Measurements from ENCODE around the gene CALD1.

CALD1 gene

DNA sequence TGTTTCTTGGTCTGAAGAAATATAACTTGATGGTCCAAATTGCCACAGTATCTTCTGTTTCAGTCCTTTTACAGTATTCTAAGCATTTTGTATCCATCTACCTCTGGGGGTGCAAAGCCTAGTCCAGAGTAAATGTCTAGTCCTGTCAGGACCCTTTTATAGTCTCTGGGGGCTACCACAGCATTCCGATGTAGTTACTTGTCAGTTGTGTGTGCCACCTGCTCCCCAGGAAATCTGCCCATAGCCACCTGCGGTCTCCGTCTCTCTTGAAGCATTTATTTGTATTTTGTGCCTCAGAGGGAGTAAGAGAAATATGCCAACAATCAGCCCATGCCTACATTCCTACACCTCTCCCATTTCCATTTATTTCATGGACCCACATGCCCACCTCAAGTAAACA lies 219.7 kb downstream of the CALD1 start:
- no peaks in the 10 kb centered on the region for H3K9me3 ChIP-seq (ENCODE audit: insufficient read depth, low read length)

DNA sequence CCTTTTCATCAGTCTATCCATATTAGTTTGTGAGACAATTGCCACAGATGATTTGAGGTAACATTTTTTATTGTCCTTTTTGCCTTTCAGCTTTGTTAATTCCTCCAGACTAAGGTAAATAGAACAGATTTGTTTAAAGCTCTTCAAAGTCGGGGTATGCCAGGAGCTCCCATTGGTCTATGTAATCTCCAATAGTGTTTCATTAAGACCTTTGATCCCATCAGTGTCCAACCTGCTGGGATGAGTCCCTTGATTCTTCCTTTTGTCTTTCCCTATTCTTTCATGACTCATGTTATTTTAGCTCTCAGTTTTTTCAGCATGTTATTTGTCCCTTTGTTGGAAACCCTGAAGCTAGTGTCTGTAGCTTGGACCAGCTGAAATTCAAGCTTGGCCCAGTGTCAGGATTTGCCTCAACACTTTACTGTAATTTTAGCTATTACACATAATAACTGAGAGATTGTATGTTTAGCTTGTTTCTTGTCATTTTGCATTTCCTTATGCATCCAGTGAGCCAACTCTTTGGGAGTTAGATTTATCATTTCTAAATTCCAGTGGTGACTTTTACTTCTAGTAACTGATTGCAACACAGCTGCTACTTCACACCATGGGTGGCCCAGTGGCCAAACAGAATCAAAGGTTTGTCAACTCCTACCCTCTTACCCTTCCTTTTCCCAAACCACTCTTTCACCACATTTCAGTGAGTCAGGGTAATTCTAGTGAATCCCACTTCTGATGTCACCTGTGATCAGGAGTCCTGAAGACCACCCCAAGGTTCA lies 222.1 kb downstream of the CALD1 start:
- no peak overlapping the region for H3K4me2 ChIP-seq (ENCODE audit: low read depth, low read length, poor library complexity, severe bottlenecking)
- no peaks in the 10 kb centered on the region for H3K27me3 ChIP-seq (ENCODE audit: low read length)
- no peaks in the 10 kb centered on the region for H3F3A ChIP-seq (ENCODE audit: insufficient read depth)

More for the DNA sequence above, 219.7 kb downstream of the CALD1 start:
- Histone ChIP-seq H2AFZ (ENCODE audit: low read depth, low read length, severe bottlenecking) (no peak overlapping the region), H3K27ac (ENCODE audit: low read depth, low read length) (no peak overlapping the region), H4K20me1 (ENCODE audit: low read depth, low read length) (no peaks in the 10 kb centered on the region), H3F3A (ENCODE audit: insufficient read depth) (no peaks in the 10 kb centered on the region), H3K9ac (ENCODE audit: low read length) (no peak overlapping the region), H3K4me2 (ENCODE audit: low read depth, low read length, poor library complexity, severe bottlenecking) (no peak overlapping the region), H3K4me3 (ENCODE audit: insufficient read depth, low read length, poor library complexity, severe bottlenecking) (no peak overlapping the region), H3K36me3 (ENCODE audit: low read length) (peaks cover under 1% of the 10 kb centered on the region; the same call in 1 of the 2 replicates), H3K27me3 (ENCODE audit: low read length) (no peaks in the 10 kb centered on the region), H3K79me2 (ENCODE audit: insufficient read depth, low read length) (no peaks in the 10 kb centered on the region), H3K9me2 (replicated peaks; ENCODE audit: insufficient read depth, low read length) (no peaks in the 10 kb centered on the region)
- no peak for TF ChIP-seq EZH2phosphoT487 (conservative IDR thresholded peaks at IDR 0.05; ENCODE audit: low read length)
- TF ChIP-seq, protein P1, sequence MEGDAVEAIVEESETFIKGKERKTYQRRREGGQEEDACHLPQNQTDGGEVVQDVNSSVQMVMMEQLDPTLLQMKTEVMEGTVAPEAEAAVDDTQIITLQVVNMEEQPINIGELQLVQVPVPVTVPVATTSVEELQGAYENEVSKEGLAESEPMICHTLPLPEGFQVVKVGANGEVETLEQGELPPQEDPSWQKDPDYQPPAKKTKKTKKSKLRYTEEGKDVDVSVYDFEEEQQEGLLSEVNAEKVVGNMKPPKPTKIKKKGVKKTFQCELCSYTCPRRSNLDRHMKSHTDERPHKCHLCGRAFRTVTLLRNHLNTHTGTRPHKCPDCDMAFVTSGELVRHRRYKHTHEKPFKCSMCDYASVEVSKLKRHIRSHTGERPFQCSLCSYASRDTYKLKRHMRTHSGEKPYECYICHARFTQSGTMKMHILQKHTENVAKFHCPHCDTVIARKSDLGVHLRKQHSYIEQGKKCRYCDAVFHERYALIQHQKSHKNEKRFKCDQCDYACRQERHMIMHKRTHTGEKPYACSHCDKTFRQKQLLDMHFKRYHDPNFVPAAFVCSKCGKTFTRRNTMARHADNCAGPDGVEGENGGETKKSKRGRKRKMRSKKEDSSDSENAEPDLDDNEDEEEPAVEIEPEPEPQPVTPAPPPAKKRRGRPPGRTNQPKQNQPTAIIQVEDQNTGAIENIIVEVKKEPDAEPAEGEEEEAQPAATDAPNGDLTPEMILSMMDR (IDR thresholded peaks at IDR 0.05; ENCODE audit: insufficient read depth, low read length, poor library complexity, severe bottlenecking): no peak

DNA sequence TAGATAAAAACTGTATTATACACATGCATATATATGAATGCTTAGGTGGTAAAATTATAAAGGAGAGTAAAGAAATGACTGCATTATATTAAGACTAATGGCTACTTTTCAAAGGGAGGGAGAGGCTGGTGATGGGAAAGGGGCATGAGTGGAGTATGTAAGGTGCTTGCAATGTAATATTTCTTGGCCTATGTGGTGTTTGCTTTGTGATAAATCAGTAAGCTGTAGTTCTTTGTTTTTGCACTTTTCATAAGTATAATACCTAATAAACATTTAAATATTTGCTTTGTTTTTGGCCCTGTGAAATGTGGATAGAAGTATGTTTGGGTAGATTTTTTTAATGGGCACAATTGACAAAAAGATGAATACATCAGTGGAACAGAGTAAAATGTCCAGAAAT lies 232.8 kb downstream of the CALD1 start:
- Histone ChIP-seq H3K4me3 (ENCODE audit: insufficient read depth, low read length, poor library complexity, severe bottlenecking) (no peak overlapping the region), H3K9me2 (replicated peaks; ENCODE audit: insufficient read depth, low read length) (no peaks in the 10 kb centered on the region), H3K9me3 (ENCODE audit: insufficient read depth, low read length) (no peaks in the 10 kb centered on the region), H3K4me2 (ENCODE audit: low read depth, low read length, poor library complexity, severe bottlenecking) (no peak overlapping the region), H3K27me3 (ENCODE audit: low read length) (no peaks in the 10 kb centered on the region), H3K27ac (ENCODE audit: low read depth, low read length) (no peak overlapping the region), H3K79me2 (ENCODE audit: insufficient read depth, low read length) (no peaks in the 10 kb centered on the region), H3F3A (ENCODE audit: insufficient read depth) (no peaks in the 10 kb centered on the region), H3K9ac (ENCODE audit: low read length) (no peak overlapping the region), H4K20me1 (ENCODE audit: low read depth, low read length) (no peaks in the 10 kb centered on the region), H3K36me3 (ENCODE audit: low read length) (no peaks in the 10 kb centered on the region), H2AFZ (ENCODE audit: low read depth, low read length, severe bottlenecking) (no peak overlapping the region)
- TF ChIP-seq, protein P1 (IDR thresholded peaks at IDR 0.05; ENCODE audit: insufficient read depth, low read length, poor library complexity, severe bottlenecking): no peak
- TF ChIP-seq EZH2phosphoT487 (conservative IDR thresholded peaks at IDR 0.05; ENCODE audit: low read length): no peak

More for the DNA sequence above, 222.1 kb downstream of the CALD1 start:
- Histone ChIP-seq H3K27ac (ENCODE audit: low read depth, low read length) (no peak overlapping the region), H3K9me2 (replicated peaks; ENCODE audit: insufficient read depth, low read length) (no peaks in the 10 kb centered on the region), H4K20me1 (ENCODE audit: low read depth, low read length) (no peaks in the 10 kb centered on the region), H3K79me2 (ENCODE audit: insufficient read depth, low read length) (no peaks in the 10 kb centered on the region), H3K9me3 (ENCODE audit: insufficient read depth, low read length) (no peaks in the 10 kb centered on the region), H3K4me3 (ENCODE audit: insufficient read depth, low read length, poor library complexity, severe bottlenecking) (no peak overlapping the region), H3K36me3 (ENCODE audit: low read length) (0 out of 2 replicates have a peak, but pooled peaks cover 3% of the 10 kb centered on the region), H3K9ac (ENCODE audit: low read length) (no peak overlapping the region), H2AFZ (ENCODE audit: low read depth, low read length, severe bottlenecking) (no peak overlapping the region)
- TF ChIP-seq, protein P1 (IDR thresholded peaks at IDR 0.05; ENCODE audit: insufficient read depth, low read length, poor library complexity, severe bottlenecking): no peak
- TF ChIP-seq EZH2phosphoT487 (conservative IDR thresholded peaks at IDR 0.05; ENCODE audit: low read length): no peak

All from SU-DHL-6 (cell line).